ENCODE measurements around the gene YOD1. TPM values are rescaled to one million over a fixed set of nuclear protein-coding genes. Genes with fewer than 3 reads are reported as not detected.

Gene YOD1
- total RNA-seq, 2 experiments from 2014 or later = 6.3 to 7.2 TPM

Other genes starting within 250 kb of the YOD1 start
- not detected for gene IL20, start 185.6 kb downstream of the YOD1 start, total RNA-seq
- 10 to 100 TPM in 1 of 2 experiments, 1 to 10 TPM in 1; 9.8 to 10.0 TPM for gene IL24, start 153.8 kb downstream of the YOD1 start, total RNA-seq
- gene FCMR, start 129.3 kb downstream of the YOD1 start, total RNA-seq = 10 to 100 TPM; 65.7 to 73.0 TPM
- under 1 TPM; 0.10 TPM for gene PIGR, start 104.7 kb downstream of the YOD1 start, total RNA-seq
- gene FCAMR, start 80.7 kb downstream of the YOD1 start, total RNA-seq = not detected
- not detected for gene C1orf116, start 18.5 kb downstream of the YOD1 start, total RNA-seq
- gene PFKFB2, start 2.1 kb upstream of the YOD1 start, total RNA-seq = 1 to 10 TPM; 2.1 to 2.5 TPM
- gene C4BPB, start 37.7 kb upstream of the YOD1 start, total RNA-seq = under 1 TPM; 0.24 to 0.39 TPM
- not detected for gene C4BPA, start 53.0 kb upstream of the YOD1 start, total RNA-seq